Activated naive CD8-positive, alpha-beta T cell treated with anti-CD3 and anti-CD28 coated beads, Interleukin-2, amount 50 U/mL, for 16 hours (primary cell): ENCODE data around the gene THNSL1.
"Not testable (repeated sequence)": the region's sequence is repeated elsewhere in the genome, so short reads cannot be mapped to it uniquely, and the experiment has no call there.

ENCODE experiments used
- DNase-seq: peaks from one replicate; pipeline ENCODE4 v3.0.0-alpha.2; 2020; ENCODE audit warnings: low read depth, low spot score

Gene THNSL1, protein sequence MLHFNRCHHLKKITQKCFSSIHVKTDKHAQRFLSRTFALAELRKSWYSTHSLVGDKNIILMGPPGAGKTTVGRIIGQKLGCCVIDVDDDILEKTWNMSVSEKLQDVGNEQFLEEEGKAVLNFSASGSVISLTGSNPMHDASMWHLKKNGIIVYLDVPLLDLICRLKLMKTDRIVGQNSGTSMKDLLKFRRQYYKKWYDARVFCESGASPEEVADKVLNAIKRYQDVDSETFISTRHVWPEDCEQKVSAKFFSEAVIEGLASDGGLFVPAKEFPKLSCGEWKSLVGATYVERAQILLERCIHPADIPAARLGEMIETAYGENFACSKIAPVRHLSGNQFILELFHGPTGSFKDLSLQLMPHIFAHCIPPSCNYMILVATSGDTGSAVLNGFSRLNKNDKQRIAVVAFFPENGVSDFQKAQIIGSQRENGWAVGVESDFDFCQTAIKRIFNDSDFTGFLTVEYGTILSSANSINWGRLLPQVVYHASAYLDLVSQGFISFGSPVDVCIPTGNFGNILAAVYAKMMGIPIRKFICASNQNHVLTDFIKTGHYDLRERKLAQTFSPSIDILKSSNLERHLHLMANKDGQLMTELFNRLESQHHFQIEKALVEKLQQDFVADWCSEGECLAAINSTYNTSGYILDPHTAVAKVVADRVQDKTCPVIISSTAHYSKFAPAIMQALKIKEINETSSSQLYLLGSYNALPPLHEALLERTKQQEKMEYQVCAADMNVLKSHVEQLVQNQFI

GRCh38 chr10:25016376-25017153, at the start of gene THNSL1:
TSS of gene THNSL1 (plus strand) at chr10:25016612. CDS start at chr10:25023224, 6,612 bp downstream.
- peak; percentile 97 for DNase-seq

- no peak for DNase-seq
These were observed 49.4 kb upstream of the THNSL1 start for GRCh38 chr10:24966962-24967481.

GRCh38 chr10:24968349-24968748, 48.1 kb upstream of the THNSL1 start:
- DNase-seq: no peak

- not testable (repeated sequence) for DNase-seq
These were observed 47.5 kb upstream of the THNSL1 start for GRCh38 chr10:24968951-24969350.

DNA sequence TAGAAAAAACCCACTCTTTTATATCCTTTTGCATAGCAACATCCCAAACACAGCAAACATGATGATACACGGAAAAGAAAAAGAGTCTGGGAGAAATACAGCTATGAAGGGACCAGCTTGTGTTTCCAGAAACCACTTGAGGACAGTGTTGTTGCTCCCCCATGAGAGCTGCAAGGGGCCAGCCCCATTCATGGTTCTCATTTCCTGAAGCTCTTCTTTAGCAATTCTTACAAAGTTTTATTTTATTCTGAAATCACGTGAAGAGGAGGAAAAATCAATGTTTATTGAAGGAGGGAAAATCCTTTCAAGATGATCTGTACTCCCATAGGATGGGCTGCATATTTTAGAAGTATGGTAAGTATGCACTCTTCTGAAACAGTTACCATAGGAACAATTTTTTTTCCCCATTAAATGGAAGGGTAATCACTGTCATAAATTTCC, 46.6 kb upstream of the THNSL1 start:
- DNase-seq: no peak

DNA sequence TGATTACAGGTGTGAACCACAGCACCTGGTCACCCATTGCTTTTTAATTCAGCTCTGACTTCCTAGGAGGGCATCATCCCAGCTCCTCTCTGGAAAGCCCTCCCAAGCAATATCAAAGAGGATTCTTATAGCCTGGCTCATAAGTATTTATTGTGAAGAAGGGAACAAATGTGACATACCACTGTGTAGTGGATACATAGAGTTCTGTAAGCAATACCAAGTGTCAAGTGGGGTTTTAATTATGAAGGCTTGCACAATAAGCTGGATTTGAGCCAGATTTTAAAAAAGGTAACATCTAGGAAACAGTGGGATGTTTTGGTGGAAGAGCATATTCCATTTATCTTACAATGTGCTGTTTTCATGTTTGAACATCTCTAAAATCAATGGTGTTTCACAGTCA, 45.0 kb upstream of the THNSL1 start:
- no peak for DNase-seq

- DNase-seq: no peak
These were observed 43.2 kb upstream of the THNSL1 start for GRCh38 chr10:24973163-24973562.

DNA sequence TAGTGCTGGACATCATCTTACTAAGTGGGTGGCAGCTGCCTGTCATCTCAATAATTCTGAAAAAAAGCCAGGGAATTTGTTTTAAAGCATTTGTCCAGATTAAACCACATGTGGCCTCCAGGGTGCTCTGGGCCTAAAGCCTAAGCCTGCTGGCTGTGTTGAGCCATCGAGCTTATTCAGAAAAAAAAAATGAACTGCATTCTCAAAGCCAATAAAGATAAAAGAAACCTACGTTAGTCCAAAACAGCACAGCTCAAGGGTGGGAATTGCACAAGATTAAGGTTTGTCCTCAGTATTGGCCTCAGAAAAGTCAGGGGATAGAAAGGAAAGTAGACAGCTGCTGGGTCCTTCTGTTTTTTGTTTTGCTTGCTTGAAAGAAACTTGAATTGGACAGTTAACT, 41.4 kb upstream of the THNSL1 start:
- no peak for DNase-seq

DNA sequence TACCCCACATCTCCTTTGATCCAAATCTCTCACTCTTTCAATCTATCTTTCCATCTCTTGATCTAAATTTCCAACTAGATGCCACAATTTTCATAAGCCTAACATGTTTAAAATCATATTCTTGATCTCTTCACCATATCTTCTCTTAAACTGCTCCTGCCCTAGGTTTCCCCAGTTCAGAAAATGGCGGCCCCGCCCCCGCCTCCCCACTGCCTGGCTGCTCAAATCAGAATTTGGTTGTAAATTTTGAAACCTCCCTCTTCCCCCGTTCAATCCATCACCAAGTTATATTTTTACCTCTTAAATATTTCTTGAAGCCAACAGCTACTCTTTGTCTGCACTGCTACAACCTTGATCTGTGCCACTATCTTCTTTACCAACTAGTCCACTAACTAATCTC, 36.7 kb upstream of the THNSL1 start:
- no peak for DNase-seq

- DNase-seq: no peak
These were observed 35.2 kb upstream of the THNSL1 start for GRCh38 chr10:24981161-24981710.

DNA sequence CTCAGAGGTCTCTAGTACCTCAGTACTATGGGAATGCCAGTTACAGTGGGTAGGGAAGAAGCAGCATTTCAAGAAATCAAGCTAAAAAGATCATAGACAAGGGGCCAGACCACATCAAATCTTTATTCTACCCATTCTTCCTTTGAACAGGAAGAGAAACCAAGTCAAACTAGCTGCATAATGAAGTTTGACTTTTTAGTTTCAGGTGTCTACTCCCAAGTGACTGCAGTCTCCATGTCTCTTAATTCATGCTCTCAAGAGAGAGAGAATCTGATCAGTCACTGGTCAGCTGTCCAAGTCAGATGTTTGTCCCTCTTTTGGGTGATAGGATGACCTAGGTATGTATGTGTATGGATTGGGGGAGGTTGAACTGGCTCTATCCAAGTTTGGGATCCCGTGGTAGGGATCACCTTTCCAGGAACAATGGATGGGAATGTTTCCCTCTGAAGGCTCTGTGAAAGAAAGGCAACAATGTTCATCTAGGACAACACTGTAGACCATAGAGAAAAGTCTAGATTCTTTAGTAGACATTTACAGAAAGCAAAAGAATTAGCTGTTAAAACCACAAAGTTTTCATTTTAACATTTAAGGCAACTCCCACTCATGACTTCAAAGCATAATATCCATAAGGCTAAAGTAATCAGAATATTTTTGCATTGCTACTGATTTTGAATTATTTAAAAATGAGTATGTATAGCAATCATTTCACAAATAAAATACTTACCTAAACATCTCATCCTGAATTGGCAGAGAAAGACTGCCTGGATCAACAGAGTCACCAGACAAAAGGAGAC, 33.9 kb upstream of the THNSL1 start:
- no peak for DNase-seq

DNA sequence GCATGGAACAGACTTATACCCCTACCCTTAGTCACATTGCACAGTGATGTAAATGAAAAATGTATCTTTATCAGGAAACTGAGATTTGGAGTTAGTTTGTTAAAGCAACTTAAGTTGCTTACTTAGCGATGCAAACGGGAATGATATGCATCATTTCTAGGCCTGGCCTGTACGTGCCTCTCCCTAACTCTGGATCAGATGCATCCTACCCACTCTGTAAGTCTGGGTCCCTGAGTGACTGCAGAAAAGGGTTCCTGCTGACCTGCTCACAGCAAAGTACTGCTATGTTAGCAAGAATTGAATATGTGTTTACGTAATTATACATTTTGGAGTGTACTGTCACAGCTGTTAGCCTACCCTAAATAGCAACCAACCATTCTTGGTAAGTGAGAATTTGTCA, 33.3 kb upstream of the THNSL1 start:
- DNase-seq: no peak

GRCh38 chr10:24983946-24984345, 32.5 kb upstream of the THNSL1 start:
- DNase-seq: no peak

GRCh38 chr10:24984906-24985305, 31.5 kb upstream of the THNSL1 start:
- DNase-seq: no peak

DNA sequence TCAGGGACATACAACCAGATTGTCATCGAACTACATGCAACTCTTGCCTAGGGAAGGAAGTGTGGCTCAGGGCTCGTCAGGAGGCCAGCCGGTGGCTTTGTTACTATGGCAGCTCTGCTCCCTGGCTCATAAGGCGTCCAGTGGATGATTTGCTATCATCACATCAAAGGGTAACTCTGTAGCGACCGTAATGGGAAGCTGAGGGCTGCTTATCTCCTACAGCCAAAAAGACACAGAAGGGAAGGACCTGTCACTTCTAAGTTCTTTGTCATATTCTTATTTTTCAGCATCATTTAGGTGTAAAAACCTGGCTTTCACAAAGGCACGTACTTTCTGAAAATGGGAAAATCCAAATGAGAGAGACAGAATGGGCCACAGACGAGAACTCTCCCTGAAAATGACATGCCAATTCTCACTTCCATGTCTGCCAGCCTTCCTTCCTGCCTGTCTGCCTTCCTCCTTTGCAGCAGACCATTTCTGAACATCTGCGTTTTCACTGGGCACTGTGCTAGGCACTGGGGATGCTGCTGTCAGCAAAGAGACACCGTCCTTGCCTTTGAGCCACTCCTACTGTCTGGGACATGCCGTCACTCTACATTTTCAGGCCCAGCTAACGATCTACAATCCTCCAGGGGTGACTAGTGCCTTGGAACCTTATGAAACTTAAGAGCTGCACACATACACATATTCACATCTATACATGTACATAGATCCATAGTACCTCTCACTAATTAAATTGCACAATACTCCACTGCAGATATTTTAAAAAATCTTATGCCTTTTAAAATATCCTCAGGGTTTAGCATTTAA, 27.4 kb upstream of the THNSL1 start:
- DNase-seq: no peak

DNA sequence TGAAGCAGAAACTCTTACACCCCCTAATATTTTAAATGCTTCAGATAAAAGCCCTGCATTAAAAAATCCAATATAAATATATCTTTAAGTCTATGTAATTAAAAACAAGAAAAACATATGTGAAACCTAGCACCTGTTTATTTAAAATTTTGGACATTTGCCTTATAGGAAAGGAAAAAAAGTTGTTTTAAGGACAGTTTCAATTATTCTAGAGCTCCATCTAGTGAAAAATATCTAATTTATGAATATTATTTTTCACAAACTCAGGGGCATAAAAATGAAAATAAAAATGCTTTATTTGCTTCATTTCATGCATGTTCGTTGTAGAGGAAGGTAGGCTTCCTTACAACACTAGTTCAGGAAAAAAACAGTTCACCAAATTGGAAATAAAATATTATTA, 26.5 kb upstream of the THNSL1 start:
- DNase-seq: no peak

GRCh38 chr10:24991298-24991697, 25.1 kb upstream of the THNSL1 start:
- DNase-seq: no peak

DNA sequence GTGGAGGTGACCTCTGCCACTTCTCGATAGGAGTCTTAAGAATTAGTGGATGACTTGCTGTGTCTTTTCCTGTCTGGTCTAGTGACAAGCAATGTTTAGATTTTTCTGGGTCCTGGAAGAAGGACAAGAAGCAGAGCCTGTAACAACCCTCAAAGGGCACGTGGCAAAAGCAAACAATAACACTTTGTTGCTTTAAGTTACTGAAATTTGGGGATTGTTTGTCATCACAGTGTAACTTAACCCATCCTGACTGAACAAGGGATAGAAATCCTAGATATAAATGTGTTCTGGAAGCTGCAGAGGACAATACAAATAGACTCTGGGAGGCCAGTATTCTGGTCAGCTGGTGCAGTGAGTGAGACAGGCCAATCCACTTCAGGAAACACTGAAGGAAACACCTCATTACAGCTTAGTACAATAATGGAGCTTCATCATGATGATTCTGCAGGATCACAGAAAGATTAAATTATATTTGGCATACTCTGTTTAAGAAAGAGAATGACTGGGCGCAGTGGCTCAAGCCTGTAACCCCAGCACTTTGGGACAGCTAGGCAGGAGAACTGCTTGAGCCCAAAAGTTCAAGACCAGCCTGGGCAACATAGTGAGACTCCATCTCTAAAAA, 23.8 kb upstream of the THNSL1 start:
- DNase-seq: no peak

- DNase-seq: no peak
These were observed 23.0 kb upstream of the THNSL1 start for GRCh38 chr10:24993237-24993958.
